ENCODE data around the gene CD83. TPM values are rescaled to one million over a fixed set of nuclear protein-coding genes. Genes with fewer than 3 reads are reported as not detected.

CD83 gene
- total RNA-seq, 1 experiment from 2014 or later = 2.9 TPM

- Histone ChIP-seq H3K4me3 (ENCODE audit: insufficient read depth, low read depth, low read length) (no peak overlapping the region), H3K36me3 (replicated peaks; ENCODE audit: control insufficient read depth, insufficient read depth, low read length) (no peaks in the 10 kb centered on the region)
Measured at GRCh38 chr6:14127611-14128010, 10.0 kb downstream of the CD83 start.

GRCh38 chr6:14128012-14128411, 10.4 kb downstream of the CD83 start:
- Histone ChIP-seq H3K27me3 (ENCODE audit: control insufficient read depth, insufficient read depth, low read length) (no peaks in the 10 kb centered on the region), H3K4me3 (ENCODE audit: insufficient read depth, low read depth, low read length) (no peak overlapping the region), H3K36me3 (replicated peaks; ENCODE audit: control insufficient read depth, insufficient read depth, low read length) (no peaks in the 10 kb centered on the region)
- no peak for DNase-seq

More at GRCh38 chr6:14127611-14128010, 10.0 kb downstream of the CD83 start:
- H3K27me3 ChIP-seq (ENCODE audit: control insufficient read depth, insufficient read depth, low read length) = no peaks in the 10 kb centered on the region
- no peak for DNase-seq

GRCh38 chr6:14128746-14129145, 11.2 kb downstream of the CD83 start:
- no peak for DNase-seq
- Histone ChIP-seq H3K27me3 (ENCODE audit: control insufficient read depth, insufficient read depth, low read length) (no peaks in the 10 kb centered on the region), H3K36me3 (replicated peaks; ENCODE audit: control insufficient read depth, insufficient read depth, low read length) (no peaks in the 10 kb centered on the region), H3K4me3 (ENCODE audit: insufficient read depth, low read depth, low read length) (no peak overlapping the region)

DNA sequence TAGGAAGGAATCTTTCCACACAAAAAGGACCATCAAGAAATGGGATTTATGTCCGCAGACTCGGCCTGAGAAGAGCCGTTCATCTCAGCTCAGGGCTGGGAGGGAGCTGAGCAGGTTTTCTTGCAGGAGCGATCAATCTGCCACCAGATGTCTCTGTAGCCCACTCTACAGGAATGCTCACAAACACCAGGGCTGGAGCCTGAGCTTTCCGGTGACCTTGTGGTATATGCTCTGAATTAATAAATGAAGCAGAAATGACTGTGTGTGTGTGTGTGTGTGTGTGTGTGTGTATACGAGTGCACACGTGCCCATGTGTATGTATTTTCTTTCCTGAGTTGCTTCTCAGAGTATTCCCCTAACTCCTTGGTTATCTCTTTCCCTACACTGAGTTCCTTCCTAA, 12.0 kb downstream of the CD83 start:
- peak; percentile 75 for DNase-seq
- H3K27me3 ChIP-seq (ENCODE audit: control insufficient read depth, insufficient read depth, low read length) = no peaks in the 10 kb centered on the region

GRCh38 chr6:14130435-14131075, 13.0 kb downstream of the CD83 start:
- no peak overlapping the region for H3K4me3 ChIP-seq (ENCODE audit: insufficient read depth, low read depth, low read length)
- DNase-seq = no peak
- H3K36me3 ChIP-seq (replicated peaks; ENCODE audit: control insufficient read depth, insufficient read depth, low read length) = no peaks in the 10 kb centered on the region; the same call in 1 of the 2 replicates
- no peaks in the 10 kb centered on the region for H3K27me3 ChIP-seq (ENCODE audit: control insufficient read depth, insufficient read depth, low read length)

More for the DNA sequence above, 12.0 kb downstream of the CD83 start:
- Histone ChIP-seq H3K4me3 (ENCODE audit: insufficient read depth, low read depth, low read length) (no peak overlapping the region), H3K36me3 (replicated peaks; ENCODE audit: control insufficient read depth, insufficient read depth, low read length) (no peaks in the 10 kb centered on the region)

DNA sequence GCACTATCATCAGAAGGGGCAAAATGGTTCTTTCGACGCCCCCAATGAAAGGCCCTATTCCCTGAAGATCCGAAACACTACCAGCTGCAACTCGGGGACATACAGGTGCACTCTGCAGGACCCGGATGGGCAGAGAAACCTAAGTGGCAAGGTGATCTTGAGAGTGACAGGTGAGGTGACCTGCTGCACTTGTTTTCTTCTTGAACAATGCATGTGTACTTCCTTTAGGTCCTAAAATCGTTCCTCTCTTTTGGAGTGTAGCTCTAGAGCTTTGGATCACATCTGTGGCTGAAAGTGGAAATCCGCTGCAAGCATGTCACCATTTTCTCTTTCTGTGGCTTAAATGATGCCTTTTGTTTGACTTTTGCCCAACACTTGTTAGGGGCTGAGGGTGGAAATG, 14.0 kb downstream of the CD83 start:
- no peaks in the 10 kb centered on the region for H3K27me3 ChIP-seq (ENCODE audit: control insufficient read depth, insufficient read depth, low read length)
- H3K4me3 ChIP-seq (ENCODE audit: insufficient read depth, low read depth, low read length) = no peak overlapping the region
- no peaks in the 10 kb centered on the region; the same call in 1 of the 2 replicates for H3K36me3 ChIP-seq (replicated peaks; ENCODE audit: control insufficient read depth, insufficient read depth, low read length)
- no peak for DNase-seq

- Histone ChIP-seq H3K36me3 (replicated peaks; ENCODE audit: control insufficient read depth, insufficient read depth, low read length) (no peaks in the 10 kb centered on the region; the same call in 1 of the 2 replicates), H3K4me3 (ENCODE audit: insufficient read depth, low read depth, low read length) (no peak overlapping the region), H3K27me3 (ENCODE audit: control insufficient read depth, insufficient read depth, low read length) (no peaks in the 10 kb centered on the region)
- DNase-seq = no peak
Measured at GRCh38 chr6:14132244-14132920, 14.8 kb downstream of the CD83 start.

GRCh38 chr6:14132921-14133275, 15.3 kb downstream of the CD83 start:
- Histone ChIP-seq H3K27me3 (ENCODE audit: control insufficient read depth, insufficient read depth, low read length) (no peaks in the 10 kb centered on the region), H3K4me3 (ENCODE audit: insufficient read depth, low read depth, low read length) (no peak overlapping the region), H3K36me3 (replicated peaks; ENCODE audit: control insufficient read depth, insufficient read depth, low read length) (no peaks in the 10 kb centered on the region; the same call in 1 of the 2 replicates)
- no peak for DNase-seq

DNA sequence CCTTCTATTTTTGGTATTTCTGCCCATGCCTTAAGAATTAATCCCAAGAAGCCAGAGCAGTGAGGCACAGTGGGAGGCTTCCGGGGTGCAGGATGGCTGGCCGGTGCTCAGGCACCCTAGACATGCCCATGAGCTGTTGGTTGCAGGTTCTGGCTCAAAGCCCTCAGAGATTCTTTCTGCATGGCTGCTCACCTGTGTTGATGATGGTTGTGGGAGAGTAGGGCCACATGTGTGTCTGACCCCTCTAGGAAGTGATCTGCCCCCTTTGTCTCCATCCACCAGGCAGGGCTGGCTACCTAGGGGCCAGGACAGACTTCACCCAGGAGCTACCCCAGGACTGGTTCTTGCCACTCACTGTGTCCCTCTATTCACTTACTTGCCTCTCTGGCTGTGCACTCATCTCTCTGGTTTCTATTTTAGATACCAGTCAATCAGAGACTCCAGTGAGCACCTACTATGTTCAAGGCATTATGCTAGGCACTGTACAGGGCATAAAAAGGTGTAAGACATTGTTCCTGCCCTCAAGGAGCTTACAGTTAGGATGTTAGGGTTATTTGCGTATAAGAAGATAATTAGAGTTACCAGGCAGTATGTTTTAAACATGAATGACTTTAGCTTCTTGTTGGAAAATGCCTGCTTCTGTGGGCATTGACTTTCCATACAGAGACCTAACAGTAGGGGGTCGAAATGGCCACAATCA, 16.8 kb downstream of the CD83 start:
- no peaks in the 10 kb centered on the region for H3K27me3 ChIP-seq (ENCODE audit: control insufficient read depth, insufficient read depth, low read length)
- H3K4me3 ChIP-seq (ENCODE audit: insufficient read depth, low read depth, low read length) = no peak overlapping the region
- H3K36me3 ChIP-seq (replicated peaks; ENCODE audit: control insufficient read depth, insufficient read depth, low read length) = no peaks in the 10 kb centered on the region; the same call in 1 of the 2 replicates
- no peak for DNase-seq

- no peaks in the 10 kb centered on the region for H3K27me3 ChIP-seq (ENCODE audit: control insufficient read depth, insufficient read depth, low read length)
- no peak for DNase-seq
- no peak overlapping the region for H3K4me3 ChIP-seq (ENCODE audit: insufficient read depth, low read depth, low read length)
- no peaks in the 10 kb centered on the region; the same call in 1 of the 2 replicates for H3K36me3 ChIP-seq (replicated peaks; ENCODE audit: control insufficient read depth, insufficient read depth, low read length)
Measured at GRCh38 chr6:14135893-14136539, 18.4 kb downstream of the CD83 start.

- DNase-seq = no peak
- Histone ChIP-seq H3K27me3 (ENCODE audit: control insufficient read depth, insufficient read depth, low read length) (no peaks in the 10 kb centered on the region), H3K4me3 (ENCODE audit: insufficient read depth, low read depth, low read length) (no peak overlapping the region), H3K36me3 (replicated peaks; ENCODE audit: control insufficient read depth, insufficient read depth, low read length) (no peaks in the 10 kb centered on the region; the same call in 1 of the 2 replicates)
Measured at GRCh38 chr6:14138701-14139215, 21.2 kb downstream of the CD83 start.

- DNase-seq = no peak
- H3K36me3 ChIP-seq (replicated peaks; ENCODE audit: control insufficient read depth, insufficient read depth, low read length) = no peaks in the 10 kb centered on the region
- no peak overlapping the region for H3K4me3 ChIP-seq (ENCODE audit: insufficient read depth, low read depth, low read length)
- H3K27me3 ChIP-seq (ENCODE audit: control insufficient read depth, insufficient read depth, low read length) = no peaks in the 10 kb centered on the region
Measured at GRCh38 chr6:14141351-14142062, 23.9 kb downstream of the CD83 start.

DNA sequence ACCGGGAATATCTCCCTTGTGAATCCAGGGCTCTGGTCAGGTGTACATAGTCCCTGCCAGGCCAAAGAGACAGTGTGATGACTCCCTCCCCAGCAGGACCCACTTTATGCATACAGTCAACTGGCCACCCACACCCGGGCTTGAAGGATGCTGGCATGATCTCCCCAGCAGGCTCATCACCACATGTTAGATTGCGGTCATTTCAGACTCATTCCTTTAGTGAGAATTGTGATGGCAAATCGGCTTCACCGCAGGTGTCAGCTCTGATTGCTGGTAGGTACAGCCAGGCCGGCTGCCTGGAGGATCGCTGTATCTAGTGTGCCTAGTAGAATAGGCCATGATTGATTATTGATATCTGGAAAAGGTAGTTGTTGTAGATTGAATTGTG, 24.5 kb downstream of the CD83 start:
- Histone ChIP-seq H3K36me3 (replicated peaks; ENCODE audit: control insufficient read depth, insufficient read depth, low read length) (no peaks in the 10 kb centered on the region), H3K4me3 (ENCODE audit: insufficient read depth, low read depth, low read length) (no peak overlapping the region), H3K27me3 (ENCODE audit: control insufficient read depth, insufficient read depth, low read length) (no peaks in the 10 kb centered on the region)
- DNase-seq = peak; percentile 31

All from H7 (cell line).